NCI-H2171 treated with DMSO at 0.1 percent for 48 hours (cell line): Measurements from ENCODE around the gene GLB1L2.

Experiments used
- DNase-seq: peaks from one replicate; lab custom pipeline; 2025; lab: John Stamatoyannopoulos, UW

The GLB1L2 gene

DNA sequence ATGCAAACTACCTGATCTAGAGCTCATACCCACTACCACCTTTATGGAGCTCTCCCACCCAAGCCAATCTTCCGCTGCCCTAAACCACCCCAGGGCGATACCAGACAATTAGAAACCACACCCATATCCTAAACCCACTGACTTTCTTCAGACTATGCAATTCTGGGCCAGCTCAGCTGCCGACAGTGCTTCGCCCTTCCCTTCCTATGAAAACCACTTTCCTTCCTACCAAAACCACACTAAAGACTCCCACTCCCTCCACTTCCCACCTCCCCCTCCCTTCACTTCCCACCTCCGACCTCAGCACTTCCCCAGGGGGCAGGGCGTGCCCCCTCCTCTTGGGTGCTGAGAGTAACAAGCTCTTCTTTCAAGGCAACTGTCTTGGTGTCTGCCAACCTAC lies 55.2 kb downstream of the GLB1L2 start:
- DNase-seq: no peak

GRCh38 chr11:134387501-134387900 lies 55.7 kb downstream of the GLB1L2 start:
- DNase-seq: no peak

GRCh38 chr11:134388590-134388989 lies 56.8 kb downstream of the GLB1L2 start:
- DNase-seq: no peak

- no peak for DNase-seq
Observed at GRCh38 chr11:134389464-134390180, 57.8 kb downstream of the GLB1L2 start.

DNA sequence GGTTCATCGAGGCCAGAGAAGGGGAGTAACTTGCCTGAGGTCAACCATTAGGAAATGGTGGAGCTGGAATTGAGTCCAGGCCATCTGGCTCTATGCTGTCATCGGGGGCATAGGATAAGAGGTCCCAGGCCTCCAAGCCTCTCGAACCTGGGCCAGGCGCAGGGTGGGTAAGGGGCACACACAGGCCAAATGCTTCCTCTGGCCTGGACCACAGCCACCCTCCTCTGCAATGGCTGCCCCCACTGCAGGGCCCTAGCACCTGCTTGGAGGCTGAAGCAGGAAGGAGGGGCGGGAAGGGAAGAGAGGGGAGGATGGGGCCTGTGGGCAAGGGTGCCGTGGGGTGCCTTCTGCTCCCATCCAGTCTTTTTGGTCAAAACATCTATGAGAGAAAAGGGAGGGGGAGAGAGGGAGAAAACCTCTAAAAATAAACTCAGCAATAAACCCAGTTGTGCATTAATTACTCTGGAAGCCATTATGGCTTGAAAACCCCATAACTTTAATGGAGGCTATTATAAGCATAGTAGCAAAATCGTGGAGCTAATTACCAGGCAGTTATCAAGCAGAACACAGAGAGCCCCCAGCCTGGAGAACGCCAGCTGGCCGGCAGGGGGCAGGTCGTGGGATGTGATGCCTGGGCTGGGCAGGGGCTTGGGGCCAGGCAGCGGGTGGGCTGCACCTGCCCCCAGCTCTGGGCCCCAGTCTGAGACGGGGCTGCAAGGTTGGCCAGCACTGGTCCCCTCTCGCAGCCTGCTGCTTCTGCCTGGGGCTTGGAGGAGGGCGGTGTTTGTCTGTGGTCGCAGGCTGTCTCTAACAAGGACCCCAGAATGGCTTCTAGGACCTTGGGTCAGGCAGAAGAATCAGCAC lies 59.1 kb downstream of the GLB1L2 start:
- DNase-seq: no peak

DNA sequence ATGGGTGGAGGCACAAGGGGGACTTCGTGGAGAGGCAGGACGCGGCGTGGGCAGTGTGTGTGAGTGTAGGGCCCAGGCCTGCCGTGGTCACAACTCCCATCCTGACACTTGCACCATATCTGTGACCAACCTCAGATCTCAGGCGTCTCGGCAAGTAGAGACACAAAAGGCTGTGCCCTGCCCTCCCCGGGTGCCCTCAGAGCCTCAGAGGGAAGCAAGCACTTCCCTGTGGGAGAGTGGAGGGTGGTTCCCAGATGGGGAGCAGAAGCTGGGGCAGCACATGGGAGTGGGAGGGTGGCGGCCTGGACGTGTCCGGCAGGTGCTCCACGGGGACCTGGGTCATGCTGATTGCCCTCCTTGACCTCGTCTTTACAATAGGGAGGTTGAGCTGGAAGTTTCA lies 59.9 kb downstream of the GLB1L2 start:
- DNase-seq: no peak

GRCh38 chr11:134392953-134393615 lies 61.3 kb downstream of the GLB1L2 start:
- DNase-seq: no peak

GRCh38 chr11:134393638-134394037 lies 61.9 kb downstream of the GLB1L2 start:
- DNase-seq: no peak

GRCh38 chr11:134394311-134394710 lies 62.5 kb downstream of the GLB1L2 start:
- no peak for DNase-seq

DNA sequence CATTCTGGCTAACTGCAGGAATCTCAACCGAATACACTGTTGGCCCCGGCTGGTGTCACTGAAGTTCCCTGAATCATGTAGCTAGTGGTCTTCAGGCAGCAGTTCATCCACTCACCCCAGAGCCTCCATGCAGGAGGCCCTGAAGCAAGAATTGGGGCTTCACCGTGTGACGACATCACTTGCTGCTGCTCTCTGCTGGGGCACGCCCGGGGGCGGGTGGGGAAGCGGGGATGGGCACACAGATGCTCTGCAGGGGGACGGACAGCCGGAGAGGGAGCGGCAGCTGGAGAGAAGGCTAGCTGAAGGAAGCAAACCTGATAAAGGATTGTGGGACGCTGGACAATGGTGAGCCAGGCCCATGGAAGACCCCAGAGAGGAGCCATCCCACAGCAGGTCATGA lies 63.2 kb downstream of the GLB1L2 start:
- DNase-seq: no peak

DNA sequence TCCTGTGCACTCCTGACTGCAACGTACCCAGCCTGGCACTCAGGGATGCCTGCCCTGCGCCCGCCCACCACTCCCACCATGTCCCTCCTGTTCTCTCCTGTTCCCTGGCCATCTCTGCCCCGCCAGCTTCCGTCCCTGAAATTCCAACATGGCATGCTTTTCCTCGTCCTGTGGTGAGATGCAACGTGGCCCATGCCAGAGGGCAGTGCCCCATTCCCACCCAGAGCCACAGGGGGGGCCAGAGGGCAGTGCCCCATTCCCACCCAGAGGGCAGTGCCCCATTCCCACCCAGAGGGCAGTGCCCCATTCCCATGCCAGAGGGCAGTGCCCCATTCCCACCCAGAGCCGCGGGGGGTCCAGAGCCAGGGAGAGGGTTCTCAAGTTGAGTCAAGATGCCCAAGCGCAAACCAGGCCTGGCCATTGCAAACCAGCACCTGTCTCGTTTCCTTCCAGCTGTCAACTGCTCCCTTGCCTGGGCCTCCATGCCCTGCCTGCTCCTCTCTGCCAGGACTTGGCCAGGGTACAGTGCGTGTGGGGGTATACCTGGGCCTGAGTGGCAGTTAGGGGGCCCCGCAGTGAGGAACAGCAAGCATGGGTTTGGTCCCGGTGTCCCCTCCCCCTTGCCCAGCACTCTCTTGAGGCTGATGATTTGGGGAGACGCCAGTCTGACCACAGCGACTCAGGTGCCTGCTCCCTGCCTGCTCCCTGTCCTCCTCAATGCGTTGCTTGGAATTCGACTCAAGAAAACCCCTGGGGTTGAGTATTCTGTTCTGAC lies 65.7 kb downstream of the GLB1L2 start:
- no peak for DNase-seq

DNA sequence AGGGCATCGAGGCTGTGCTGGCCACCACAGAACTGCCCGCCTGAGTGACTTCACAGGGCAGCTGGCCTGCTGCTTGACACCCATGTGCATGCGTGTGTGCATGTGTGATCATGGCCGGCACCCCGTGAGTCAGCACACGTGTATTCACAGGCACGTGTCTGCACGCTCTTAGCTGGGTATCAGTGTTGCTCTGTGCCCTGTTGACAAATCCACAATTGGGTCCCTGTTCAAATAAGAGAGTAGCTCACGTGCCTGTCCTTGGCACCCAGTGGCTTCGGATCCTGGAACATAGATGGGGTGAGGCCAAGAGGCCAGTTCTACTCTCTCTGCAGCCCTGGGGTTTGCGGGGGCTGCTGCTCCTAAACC lies 66.3 kb downstream of the GLB1L2 start:
- DNase-seq: no peak

DNA sequence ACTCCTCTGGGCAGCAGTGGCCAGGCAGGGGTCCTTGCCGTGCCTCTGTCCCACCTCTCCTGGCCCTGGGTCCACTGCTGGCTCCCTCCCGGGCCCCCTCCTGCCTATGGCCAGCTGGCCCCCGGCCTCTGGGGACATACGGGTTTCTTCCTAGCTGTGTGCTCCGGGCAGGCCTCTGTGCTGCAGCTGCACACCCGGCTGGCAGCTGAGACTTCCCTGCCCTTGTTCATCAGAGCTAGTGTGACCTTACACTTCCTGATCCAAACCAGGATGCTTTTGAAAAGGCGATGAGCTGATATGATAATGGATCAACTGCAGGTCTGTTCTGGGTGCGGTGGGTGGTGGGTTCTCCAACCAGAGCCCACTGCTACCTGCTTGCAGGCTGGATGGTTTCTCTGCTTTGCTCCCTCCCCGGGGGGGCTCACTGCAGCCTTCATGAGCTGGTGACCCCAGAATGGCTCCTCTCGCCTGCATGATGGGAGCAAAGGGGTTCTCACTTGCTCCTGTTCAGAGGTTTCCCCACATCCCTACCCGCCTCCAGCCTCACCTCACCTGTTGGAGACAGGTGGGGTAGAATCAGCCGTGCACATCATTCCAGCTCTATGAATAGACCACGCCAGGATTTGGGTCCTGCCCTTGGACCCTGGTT lies 67.0 kb downstream of the GLB1L2 start:
- DNase-seq: no peak

- DNase-seq: no peak
Observed at GRCh38 chr11:134399293-134399654, 67.5 kb downstream of the GLB1L2 start.

- DNase-seq: no peak
Observed at GRCh38 chr11:134399996-134400395, 68.2 kb downstream of the GLB1L2 start.

GRCh38 chr11:134401825-134402809 lies 70.3 kb downstream of the GLB1L2 start:
- no peak for DNase-seq

DNA sequence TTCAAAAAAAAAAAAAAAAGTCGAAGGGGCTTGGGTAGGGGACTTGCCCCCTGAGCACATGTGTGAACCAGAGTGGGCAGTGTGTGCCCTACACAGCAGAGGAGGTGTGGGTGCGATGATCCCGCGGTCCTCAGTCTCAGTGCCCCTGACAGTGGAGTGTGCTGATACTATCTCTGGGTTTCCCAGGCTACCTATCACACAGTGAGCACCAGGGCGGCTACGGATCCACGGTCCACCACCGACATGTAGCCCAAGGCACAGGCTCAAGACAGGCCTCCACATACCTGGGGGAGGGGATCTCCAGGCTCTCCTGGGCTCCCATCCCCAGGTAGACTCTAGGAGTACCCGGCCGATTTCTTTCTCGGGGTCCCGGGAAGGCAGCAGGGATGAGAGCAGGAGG lies 71.1 kb downstream of the GLB1L2 start:
- no peak for DNase-seq

DNA sequence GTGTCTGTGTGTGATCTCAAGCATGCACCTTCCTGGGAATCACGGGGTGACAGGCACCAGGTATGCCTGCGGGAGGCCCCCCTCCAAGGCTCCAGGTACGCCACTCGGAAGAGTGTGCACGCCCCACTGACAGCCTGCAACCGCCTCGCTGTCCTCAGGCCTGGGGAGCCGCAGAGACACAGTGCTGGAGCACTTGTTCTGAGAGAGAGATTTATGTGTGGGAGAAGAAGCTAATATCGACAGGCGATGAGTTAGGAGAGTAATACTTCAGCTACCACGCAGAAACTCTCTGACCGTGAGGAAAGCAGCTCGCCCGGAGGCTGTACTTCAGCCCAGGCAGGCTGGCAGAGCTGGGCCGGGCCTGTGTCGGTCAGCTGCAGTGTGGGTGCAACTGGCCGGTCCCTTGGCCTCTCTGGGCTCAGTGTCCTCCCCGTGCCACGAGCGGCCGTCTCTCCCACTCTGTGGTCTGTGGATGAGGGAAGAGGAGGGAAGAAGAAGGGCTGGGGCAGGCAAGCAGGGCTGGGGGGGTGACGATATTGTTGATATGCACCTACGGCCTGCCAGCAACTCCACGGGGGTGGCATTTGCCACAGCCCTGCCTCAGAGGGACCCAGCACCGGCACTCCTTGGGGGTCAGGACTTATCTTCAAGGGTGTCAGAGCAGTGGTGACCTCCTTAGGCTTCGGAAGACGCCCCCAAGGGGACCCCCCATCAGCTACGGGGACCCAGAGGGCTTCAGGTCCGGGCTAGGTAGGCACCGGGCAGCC lies 73.0 kb downstream of the GLB1L2 start:
- no peak for DNase-seq

GRCh38 chr11:134405436-134405835 lies 73.6 kb downstream of the GLB1L2 start:
- DNase-seq: no peak

- no peak for DNase-seq
Observed at GRCh38 chr11:134405841-134406240, 74.1 kb downstream of the GLB1L2 start.
